Loucy (cell line): ENCODE measurements around the gene ACSF3.

Source experiments
- EZH2phosphoT487 ChIP-seq: fragments of 200-600 bp; IDR thresholded peaks from 2 replicates; pipeline ENCODE4 v1.6.1; 2018; ENCODE audit warnings: antibody characterized with exemption, mild to moderate bottlenecking, moderate library complexity, borderline replicate concordance
- TF ChIP-seq, protein P1 (sequence below): fragments of 200-600 bp; sonication (generic); conservative IDR thresholded peaks from 2 replicates; pipeline ENCODE4 v1.5.1; 2014; ENCODE audit warnings: mild to moderate bottlenecking, antibody characterized with exemption, low read length

DNA sequence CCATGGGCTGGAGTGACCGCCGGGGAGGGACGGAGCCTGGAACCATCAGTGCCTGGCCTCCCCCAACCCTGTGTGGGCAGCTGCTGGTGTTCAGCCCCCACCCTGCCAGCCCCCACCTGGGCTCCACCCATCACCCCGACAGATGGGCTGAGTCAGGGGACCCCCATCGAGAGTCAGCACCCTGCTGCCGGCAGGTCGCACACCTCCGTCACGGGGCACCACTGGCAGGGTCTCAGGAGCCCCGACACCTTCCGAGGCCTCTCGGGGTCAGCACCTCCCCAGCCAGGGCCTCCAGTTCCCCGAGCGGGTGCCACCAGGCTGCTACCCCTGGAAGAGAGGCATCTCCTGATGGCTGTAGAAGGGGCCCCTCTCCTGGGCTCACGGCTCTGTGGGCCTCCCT is 38.3 kb upstream of the ACSF3 start:
- TF ChIP-seq, protein P1, sequence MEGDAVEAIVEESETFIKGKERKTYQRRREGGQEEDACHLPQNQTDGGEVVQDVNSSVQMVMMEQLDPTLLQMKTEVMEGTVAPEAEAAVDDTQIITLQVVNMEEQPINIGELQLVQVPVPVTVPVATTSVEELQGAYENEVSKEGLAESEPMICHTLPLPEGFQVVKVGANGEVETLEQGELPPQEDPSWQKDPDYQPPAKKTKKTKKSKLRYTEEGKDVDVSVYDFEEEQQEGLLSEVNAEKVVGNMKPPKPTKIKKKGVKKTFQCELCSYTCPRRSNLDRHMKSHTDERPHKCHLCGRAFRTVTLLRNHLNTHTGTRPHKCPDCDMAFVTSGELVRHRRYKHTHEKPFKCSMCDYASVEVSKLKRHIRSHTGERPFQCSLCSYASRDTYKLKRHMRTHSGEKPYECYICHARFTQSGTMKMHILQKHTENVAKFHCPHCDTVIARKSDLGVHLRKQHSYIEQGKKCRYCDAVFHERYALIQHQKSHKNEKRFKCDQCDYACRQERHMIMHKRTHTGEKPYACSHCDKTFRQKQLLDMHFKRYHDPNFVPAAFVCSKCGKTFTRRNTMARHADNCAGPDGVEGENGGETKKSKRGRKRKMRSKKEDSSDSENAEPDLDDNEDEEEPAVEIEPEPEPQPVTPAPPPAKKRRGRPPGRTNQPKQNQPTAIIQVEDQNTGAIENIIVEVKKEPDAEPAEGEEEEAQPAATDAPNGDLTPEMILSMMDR: no peak
- TF ChIP-seq EZH2phosphoT487: no peak
